Measurements from ENCODE around the gene SYT3. TPM values are rescaled to one million over a fixed set of nuclear protein-coding genes. Genes with fewer than 3 reads are reported as not detected.

Gene SYT3, protein sequence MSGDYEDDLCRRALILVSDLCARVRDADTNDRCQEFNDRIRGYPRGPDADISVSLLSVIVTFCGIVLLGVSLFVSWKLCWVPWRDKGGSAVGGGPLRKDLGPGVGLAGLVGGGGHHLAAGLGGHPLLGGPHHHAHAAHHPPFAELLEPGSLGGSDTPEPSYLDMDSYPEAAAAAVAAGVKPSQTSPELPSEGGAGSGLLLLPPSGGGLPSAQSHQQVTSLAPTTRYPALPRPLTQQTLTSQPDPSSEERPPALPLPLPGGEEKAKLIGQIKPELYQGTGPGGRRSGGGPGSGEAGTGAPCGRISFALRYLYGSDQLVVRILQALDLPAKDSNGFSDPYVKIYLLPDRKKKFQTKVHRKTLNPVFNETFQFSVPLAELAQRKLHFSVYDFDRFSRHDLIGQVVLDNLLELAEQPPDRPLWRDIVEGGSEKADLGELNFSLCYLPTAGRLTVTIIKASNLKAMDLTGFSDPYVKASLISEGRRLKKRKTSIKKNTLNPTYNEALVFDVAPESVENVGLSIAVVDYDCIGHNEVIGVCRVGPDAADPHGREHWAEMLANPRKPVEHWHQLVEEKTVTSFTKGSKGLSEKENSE
- total RNA-seq (2021) (1.8 and 2.0 TPM in 2 replicates), Bru-seq, nascent RNA (percentile 25 among the genes with signal in this experiment), BruChase-seq, experiment 1, labeled RNA remaining after a 2-hour chase (percentile 20 among the genes with signal in this experiment), BruChase-seq, experiment 2, labeled RNA remaining after a 6-hour chase (percentile 28 among the genes with signal in this experiment)
- long read RNA-seq, transcript SYT3-206 (11 exons, 2,463 nt), result major isoform, 6 of 11 reads
- long read RNA-seq, partial matches to known transcripts, result 1 of 11 reads
- long read RNA-seq, other reads (novel, unspliced or antisense), result 2 of 11 reads

DNA sequence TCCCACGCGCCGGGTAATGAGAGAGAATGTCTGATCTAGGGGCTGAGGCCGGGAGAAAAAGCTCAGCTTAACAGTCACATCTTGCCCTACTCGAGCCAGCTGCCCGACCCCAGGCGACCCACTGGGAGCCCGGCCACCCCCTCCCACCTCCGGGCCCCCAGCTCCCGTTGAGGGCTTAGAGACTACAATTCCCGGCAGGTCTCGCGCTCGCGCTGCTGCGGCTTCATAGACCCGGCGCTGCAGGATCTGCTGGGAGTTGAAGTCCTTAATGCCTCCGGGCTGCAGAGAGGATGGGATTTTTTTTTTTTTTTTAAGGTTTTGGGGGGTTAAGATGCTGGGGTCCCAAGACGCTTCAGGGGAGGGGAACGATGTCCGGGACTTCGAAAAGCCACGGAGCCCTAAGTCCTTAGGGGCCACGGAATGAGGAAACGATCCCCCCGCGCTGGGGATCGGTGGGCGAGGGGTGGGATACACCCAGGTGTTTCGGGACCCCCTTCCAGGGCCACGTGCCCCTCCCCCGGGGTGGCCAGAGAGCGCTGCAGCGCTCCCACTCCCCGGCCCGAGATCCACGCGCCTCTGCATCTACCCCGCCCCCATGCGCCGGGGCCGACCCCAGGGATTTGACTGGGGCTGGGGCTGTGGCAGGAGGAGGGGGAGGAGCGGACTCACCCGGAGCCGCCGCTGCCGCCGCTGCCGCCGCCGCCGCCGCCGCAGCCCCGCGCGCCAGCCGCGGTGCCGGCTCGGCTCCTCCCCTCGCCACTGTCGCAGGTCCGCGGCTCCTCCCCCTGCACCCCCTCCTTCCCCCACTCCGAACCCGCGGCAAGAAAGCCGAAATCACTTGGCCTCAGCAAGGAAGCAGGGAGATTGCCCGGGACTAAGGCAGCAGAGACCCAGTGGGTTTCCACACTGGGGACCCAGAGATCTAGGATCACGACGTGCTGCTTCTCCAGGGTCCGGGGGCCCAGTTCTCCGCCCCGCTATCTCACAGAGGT, at the start of gene SYT3:
Gene SYT3 (minus strand): TSS at position 761 of the 992 bp plus-strand sequence. CDS start 2,470 bp downstream, outside the sequence.
- POLR2A ChIA-PET (ENCODE audit: low non-redundant PET), result interaction anchor here (0.6 to 0.7 kb wide), 3 partner anchors 11 to 1259 kb away, joined by 3 to 4 read pairs (median 4); no protein-coding TSS in a partner anchor

DNA sequence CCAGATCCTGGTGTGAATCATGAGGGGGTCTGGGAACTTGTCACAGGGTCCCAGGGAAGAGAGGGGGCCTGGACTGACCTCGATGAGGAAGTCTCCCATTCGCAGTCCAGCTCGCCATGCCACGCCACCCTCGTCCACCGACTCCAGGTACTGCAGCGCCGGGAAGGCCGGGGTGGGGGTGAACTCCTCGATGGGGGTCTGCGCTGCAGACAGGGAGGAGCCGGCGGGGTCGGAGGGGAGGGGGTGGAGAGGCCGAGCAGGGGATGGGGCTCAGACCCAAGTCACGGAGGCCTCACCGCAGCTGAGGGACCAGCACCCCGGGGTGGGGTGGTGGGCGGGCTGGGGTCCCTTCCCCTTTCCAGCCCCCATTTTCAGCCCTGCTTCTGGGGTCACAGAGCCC, 49.1 kb upstream of the SYT3 start:
- no TSS peak for BruUV-seq (replicated peaks)
- H3K36me3 ChIP-seq (ENCODE audit: insufficient read depth, low read length, poor library complexity, severe bottlenecking), result peaks cover 7% of the 10 kb centered on the region
- no peaks in the 10 kb centered on the region for H3K27me3 ChIP-seq (replicated peaks; ENCODE audit: insufficient read depth, low read depth, low read length, poor library complexity)
- H3K4me1 ChIP-seq (ENCODE audit: insufficient read depth, low read length, poor library complexity, severe bottlenecking), result no peaks in the 10 kb centered on the region
- DNase-seq (ENCODE audit: low spot score), result no peak
- intact Hi-C loops (cut with micrococcal nuclease; ENCODE audit: unreplicated experiment), result no loop called here
- ChIA-PET CTCF (no interaction called here), POLR2A (ENCODE audit: low non-redundant PET) (no interaction called here)
- TF ChIP-seq, protein P1, sequence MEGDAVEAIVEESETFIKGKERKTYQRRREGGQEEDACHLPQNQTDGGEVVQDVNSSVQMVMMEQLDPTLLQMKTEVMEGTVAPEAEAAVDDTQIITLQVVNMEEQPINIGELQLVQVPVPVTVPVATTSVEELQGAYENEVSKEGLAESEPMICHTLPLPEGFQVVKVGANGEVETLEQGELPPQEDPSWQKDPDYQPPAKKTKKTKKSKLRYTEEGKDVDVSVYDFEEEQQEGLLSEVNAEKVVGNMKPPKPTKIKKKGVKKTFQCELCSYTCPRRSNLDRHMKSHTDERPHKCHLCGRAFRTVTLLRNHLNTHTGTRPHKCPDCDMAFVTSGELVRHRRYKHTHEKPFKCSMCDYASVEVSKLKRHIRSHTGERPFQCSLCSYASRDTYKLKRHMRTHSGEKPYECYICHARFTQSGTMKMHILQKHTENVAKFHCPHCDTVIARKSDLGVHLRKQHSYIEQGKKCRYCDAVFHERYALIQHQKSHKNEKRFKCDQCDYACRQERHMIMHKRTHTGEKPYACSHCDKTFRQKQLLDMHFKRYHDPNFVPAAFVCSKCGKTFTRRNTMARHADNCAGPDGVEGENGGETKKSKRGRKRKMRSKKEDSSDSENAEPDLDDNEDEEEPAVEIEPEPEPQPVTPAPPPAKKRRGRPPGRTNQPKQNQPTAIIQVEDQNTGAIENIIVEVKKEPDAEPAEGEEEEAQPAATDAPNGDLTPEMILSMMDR (conservative IDR thresholded peaks at IDR 0.05; ENCODE audit: low read depth, low read length), result no peak
- no peaks in the 10 kb centered on the region for H3K9me3 ChIP-seq (ENCODE audit: low read depth, low read length, poor library complexity, severe bottlenecking)
- H3K4me3 ChIP-seq (ENCODE audit: low read depth, low read length, poor library complexity, severe bottlenecking), result no peak overlapping the region
- no peak overlapping the region for H3K27ac ChIP-seq (ENCODE audit: low read depth, low read length, poor library complexity, severe bottlenecking)

More for the DNA sequence above, at the start of gene SYT3:
- peak; percentile 81 for DNase-seq (ENCODE audit: low spot score)
- Histone ChIP-seq H3K4me3 (ENCODE audit: low read depth, low read length, poor library complexity, severe bottlenecking) (peak within 1 kb of the TSS; percentile 56), H3K9me3 (ENCODE audit: low read depth, low read length, poor library complexity, severe bottlenecking) (no peaks in the 10 kb centered on the region), H3K27ac (ENCODE audit: low read depth, low read length, poor library complexity, severe bottlenecking) (no peak within 1 kb of the TSS), H3K36me3 (ENCODE audit: insufficient read depth, low read length, poor library complexity, severe bottlenecking) (no peaks in the 10 kb centered on the region), H3K27me3 (replicated peaks; ENCODE audit: insufficient read depth, low read depth, low read length, poor library complexity) (peaks cover 21% of the 10 kb centered on the region), H3K4me1 (ENCODE audit: insufficient read depth, low read length, poor library complexity, severe bottlenecking) (no peaks in the 10 kb centered on the region)
- CTCF ChIA-PET, result interaction anchor here (0.7 kb wide), 1 partner anchor 255 kb away, joined by 4 read pairs; the partner anchor contains the start of gene POLD1
- intact Hi-C loops (cut with micrococcal nuclease; ENCODE audit: unreplicated experiment), result no loop called here
- no peak for TF ChIP-seq EZH2 (IDR thresholded peaks at IDR 0.05; ENCODE audit: borderline replicate concordance, low read depth, low read length, poor library complexity, severe bottlenecking)
- TF ChIP-seq, protein P1 (conservative IDR thresholded peaks at IDR 0.05; ENCODE audit: low read depth, low read length), result no peak
- BruUV-seq (replicated peaks), result no TSS peak
